PC-9 (cell line): Measurements from ENCODE around the gene ZNF267. TPM values are rescaled to one million over a fixed set of nuclear protein-coding genes. Genes with fewer than 3 reads are reported as not detected.
"Not testable (repeated sequence)": the region's sequence is repeated elsewhere in the genome, so short reads cannot be mapped to it uniquely, and the experiment has no call there.

Experiments
- BruUV-seq: library from RNA; stranded (reverse); fragments of 400-500 nt; replicated peaks from 2 replicates; lab custom pipeline; 2021; lab: Mats Ljungman, UMichigan
- CTCF ChIA-PET: fragments of 300-600 bp; sonication (Branson Sonifier 250); formaldehyde crosslinking; loops from one replicate; lab custom pipeline; 2022; ENCODE audit warnings: antibody characterized with exemption; lab: Charles Lee
- POLR2A ChIA-PET: fragments of 300-600 bp; sonication (Branson Sonifier 250); formaldehyde crosslinking; loops from one replicate; lab custom pipeline; 2022; ENCODE audit warnings: antibody characterized with exemption; ENCODE audit not compliant: unreplicated experiment; lab: Charles Lee
- DNase-seq, 2 experiments: peaks; one replicate each; pipeline versions ENCODE4 v3.0.0 to v3.0.0-alpha.2; 2015 to 2022; ENCODE audit warnings: mixed read lengths in 1 of 2
- H2AFZ ChIP-seq: fragments of 200-600 bp; sonication (generic); 2 replicates; pipeline ENCODE4 v1.8.1; 2017; ENCODE audit warnings: antibody characterized with exemption
- H3F3A ChIP-seq: fragments of 200-600 bp; sonication (generic); 2 replicates; pipeline ENCODE4 v1.8.1; 2017; ENCODE audit warnings: antibody characterized with exemption, mild to moderate bottlenecking, low read depth; ENCODE audit not compliant: insufficient read depth
- H3K27ac ChIP-seq: fragments of 200-600 bp; sonication (generic); 2 replicates; pipeline ENCODE4 v1.6.1; 2016; ENCODE audit warnings: mixed run types
- H3K27me3 ChIP-seq: fragments of 200-600 bp; sonication (generic); 2 replicates; pipeline ENCODE4 v1.6.1; 2016; ENCODE audit warnings: low read depth, mixed run types; ENCODE audit not compliant: insufficient read depth
- H3K36me3 ChIP-seq: fragments of 200-600 bp; sonication (generic); 2 replicates; pipeline ENCODE4 v1.6.1; 2016; ENCODE audit warnings: low read depth, mixed run types
- H3K4me1 ChIP-seq: fragments of 200-600 bp; sonication (generic); replicated peaks from 2 replicates; pipeline ENCODE4 v1.6.1; 2016; ENCODE audit warnings: mixed run types; ENCODE audit not compliant: insufficient read depth
- H3K4me2 ChIP-seq: fragments of 200-600 bp; sonication (generic); 2 replicates; pipeline ENCODE4 v1.6.1; 2017; ENCODE audit warnings: mixed run types
- H3K4me3 ChIP-seq: fragments of 200-600 bp; sonication (generic); 2 replicates; pipeline ENCODE4 v1.6.1; 2016; ENCODE audit warnings: mixed run types
- H3K79me2 ChIP-seq: fragments of 200-600 bp; sonication (generic); 2 replicates; pipeline ENCODE4 v1.6.1; 2017; ENCODE audit warnings: low read depth, mixed run types
- H3K9me2 ChIP-seq: fragments of 200-600 bp; sonication (generic); 2 replicates; pipeline ENCODE4 v1.8.1; 2017; ENCODE audit warnings: mild to moderate bottlenecking; ENCODE audit not compliant: insufficient read depth
- H3K9me3 ChIP-seq: fragments of 200-600 bp; sonication (generic); 2 replicates; pipeline ENCODE4 v1.8.1; 2016; ENCODE audit warnings: low read depth; ENCODE audit not compliant: insufficient read depth
- H4K20me1 ChIP-seq: fragments of 200-600 bp; sonication (generic); 2 replicates; pipeline ENCODE4 v1.8.1; 2017; ENCODE audit not compliant: insufficient read depth
- CTCF ChIP-seq: fragments of 200-600 bp; sonication (generic); conservative IDR thresholded peaks from 2 replicates; pipeline ENCODE4 v1.6.1; 2017; ENCODE audit warnings: mixed run types, antibody characterized with exemption, mild to moderate bottlenecking, moderate library complexity
- EZH2 ChIP-seq: fragments of 200-600 bp; sonication (generic); IDR thresholded peaks from 2 replicates; pipeline ENCODE4 v1.8.0; 2017; ENCODE audit warnings: antibody characterized with exemption, low read depth
- intact Hi-C: fragments of 100-400 bp; cut with micrococcal nuclease; formaldehyde crosslinking; loops from one replicate; pipeline ENCODE4 v1.10.0; 2022; ENCODE audit not compliant: unreplicated experiment
- total RNA-seq: library from RNA; stranded (reverse); gene quantifications from 2 replicates; pipeline ENCODE4 v1.2.3, GENCODE V29; 2021

ZNF267 gene
- total RNA-seq, 1 experiment from 2014 or later, result 12.4 TPM

GRCh38 chr16:31893824-31894223 lies 20.2 kb downstream of the ZNF267 start:
- Histone ChIP-seq H3K4me3 (no peak overlapping the region), H3K27ac (no peak overlapping the region), H3K9me3 (peaks cover 41% of the 10 kb centered on the region), H3K4me2 (no peak overlapping the region), H3K9me2 (no peaks in the 10 kb centered on the region), H4K20me1 (0 out of 2 replicates have a peak, but pooled peaks cover 5% of the 10 kb centered on the region), H3K27me3 (no peaks in the 10 kb centered on the region), H3F3A (0 out of 2 replicates have a peak, but pooled peaks cover 2% of the 10 kb centered on the region), H2AFZ (no peak overlapping the region), H3K36me3 (peaks cover 92% of the 10 kb centered on the region), H3K4me1 (no peaks in the 10 kb centered on the region), H3K79me2 (peaks cover 25% of the 10 kb centered on the region)
- TF ChIP-seq CTCF, result no peak
- no peak for TF ChIP-seq EZH2
- BruUV-seq, result no TSS peak
- CTCF ChIA-PET, result no interaction called here
- POLR2A ChIA-PET, result no interaction called here
- intact Hi-C loops, result no loop called here
- DNase-seq, result no peak

DNA sequence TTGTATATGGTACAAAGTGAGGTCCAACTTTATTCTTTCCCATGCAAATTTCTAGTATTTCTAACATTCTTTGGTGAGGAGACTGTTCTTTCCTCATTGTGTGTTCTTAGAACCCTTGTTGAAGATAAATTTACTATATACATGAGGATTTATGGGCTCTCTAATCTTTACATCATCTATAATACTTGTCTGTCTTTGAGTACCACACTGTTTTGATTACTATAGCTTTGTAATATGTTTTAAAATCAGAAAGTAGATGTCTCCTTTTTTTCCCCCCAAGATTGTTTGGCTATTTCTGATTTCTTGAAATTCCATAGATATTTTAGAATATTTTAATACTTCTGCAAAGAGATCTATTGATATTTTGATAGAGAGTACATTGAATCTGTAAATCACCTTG lies 23.7 kb downstream of the ZNF267 start:
- no peak overlapping the region for H3K27ac ChIP-seq
- DNase-seq, result no peak
- TF ChIP-seq CTCF (no peak), EZH2 (no peak)
- H3K9me2 ChIP-seq, result no peaks in the 10 kb centered on the region
- H3K9me3 ChIP-seq, result peaks cover 29% of the 10 kb centered on the region
- peaks cover 70% of the 10 kb centered on the region for H3K36me3 ChIP-seq
- H3K4me2 ChIP-seq, result no peak overlapping the region
- H4K20me1 ChIP-seq, result no peaks in the 10 kb centered on the region
- H3F3A ChIP-seq, result 0 out of 2 replicates have a peak, but pooled peaks cover 2% of the 10 kb centered on the region
- intact Hi-C loops, result no loop called here
- no peaks in the 10 kb centered on the region for H3K4me1 ChIP-seq
- H2AFZ ChIP-seq, result no peak overlapping the region
- H3K4me3 ChIP-seq, result no peak overlapping the region
- H3K27me3 ChIP-seq, result no peaks in the 10 kb centered on the region
- ChIA-PET CTCF (no interaction called here), POLR2A (no interaction called here)
- no TSS peak for BruUV-seq
- peaks cover 22% of the 10 kb centered on the region for H3K79me2 ChIP-seq

GRCh38 chr16:31899505-31899904 lies 25.9 kb downstream of the ZNF267 start:
- Histone ChIP-seq H3K4me2 (no peak overlapping the region), H3K4me1 (no peaks in the 10 kb centered on the region), H2AFZ (no peak overlapping the region), H3K4me3 (no peak overlapping the region), H3K27me3 (no peaks in the 10 kb centered on the region), H3K79me2 (peaks cover 35% of the 10 kb centered on the region), H3K27ac (no peak overlapping the region), H3K9me2 (no peaks in the 10 kb centered on the region), H3K9me3 (peaks cover 42% of the 10 kb centered on the region), H4K20me1 (no peaks in the 10 kb centered on the region), H3F3A (0 out of 2 replicates have a peak, but pooled peaks cover 2% of the 10 kb centered on the region), H3K36me3 (peaks cover 55% of the 10 kb centered on the region)
- no peak for DNase-seq
- POLR2A ChIA-PET, result no interaction called here
- CTCF ChIA-PET, result no interaction called here
- TF ChIP-seq CTCF (no peak), EZH2 (no peak)
- intact Hi-C loops, result no loop called here
- no TSS peak for BruUV-seq

- H4K20me1 ChIP-seq, H3K4me1 ChIP-seq, POLR2A ChIA-PET, H3K4me2 ChIP-seq, H3K9me2 ChIP-seq, H3K27me3 ChIP-seq, BruUV-seq, H3K27ac ChIP-seq, intact Hi-C loops, H3F3A ChIP-seq, H2AFZ ChIP-seq, H3K4me3 ChIP-seq, DNase-seq, CTCF ChIA-PET: not testable (repeated sequence)
- peaks cover 59% of the 10 kb centered on the region for H3K79me2 ChIP-seq
- H3K36me3 ChIP-seq, result peaks cover 36% of the 10 kb centered on the region
- peaks cover 48% of the 10 kb centered on the region for H3K9me3 ChIP-seq
These were observed 31.0 kb downstream of the ZNF267 start for GRCh38 chr16:31904571-31904970.
